Heart left ventricle (tissue), 16 donors: ENCODE measurements around the gene UVSSA. TPM values are rescaled to one million over a fixed set of nuclear protein-coding genes. Genes with fewer than 3 reads are reported as not detected.

Experiments
- ATAC-seq, 4 donors: fragments of 200-7000 bp; cut with Tn5 transposase; one replicate each; pipeline ENCODE4 v1.9.1; 2020 to 2022; ENCODE audit warnings: moderate library complexity in 4 of 4, mild to moderate bottlenecking in 3 of 4, moderate number of reproducible peaks in 1 of 4
- DNase-seq, 5 donors: peaks; one replicate each; pipeline ENCODE4 v3.0.0-alpha.2; 2020
- H3K27ac ChIP-seq, 12 donors: fragments of 200-600 bp; sonication (generic) in 4 of 12; one replicate each; pipeline versions ENCODE4 v1.5.0 to v1.8.0; 2016 to 2022; ENCODE audit warnings: mild to moderate bottlenecking in 2 of 12
- H3K27me3 ChIP-seq, 9 donors: fragments of 200-600 bp; sonication (generic) in 2 of 9; one replicate each; pipeline versions ENCODE4 v1.5.1 to v1.8.0; 2016 to 2022; ENCODE audit warnings: mild to moderate bottlenecking in 3 of 9
- H3K36me3 ChIP-seq, 9 donors: fragments of 200-600 bp; sonication (generic) in 2 of 9; one replicate each; pipeline versions ENCODE4 v1.5.0 to v1.8.0; 2018 to 2022; ENCODE audit warnings: mild to moderate bottlenecking in 2 of 9
- H3K4me1 ChIP-seq, 12 donors: fragments of 200-600 bp; sonication (generic) in 4 of 12; one replicate each; pipeline versions ENCODE4 v1.5.0 to v1.8.0; 2016 to 2022; ENCODE audit warnings: mild to moderate bottlenecking in 3 of 12
- H3K4me3 ChIP-seq, 12 donors: fragments of 200-600 bp; sonication (generic) in 4 of 12; one replicate each; pipeline versions ENCODE4 v1.5.0 to v1.8.0; 2017 to 2022; ENCODE audit warnings: mild to moderate bottlenecking in 9 of 12, moderate library complexity in 4 of 12
- H3K9me3 ChIP-seq, 12 donors: fragments of 200-600 bp; sonication (generic) in 4 of 12; one replicate each; pipeline versions ENCODE4 v1.5.0 to v1.8.0; 2016 to 2022; ENCODE audit warnings: mild to moderate bottlenecking in 1 of 12
- CTCF ChIP-seq, 12 donors: fragments of 200-600 bp; sonication (generic) in 4 of 12; IDR thresholded peaks; one replicate each; pipeline versions ENCODE4 v1.5.0 to v1.8.0; 2018 to 2022; ENCODE audit warnings: antibody characterized with exemption in 12 of 12, mild to moderate bottlenecking in 5 of 12
- POLR2A ChIP-seq, 2 donors: fragments of 450-650 bp; IDR thresholded peaks; one replicate each; pipeline ENCODE4 v1.6.1; 2017; ENCODE audit warnings: antibody characterized with exemption in 2 of 2, mild to moderate bottlenecking in 2 of 2, moderate library complexity in 2 of 2
- WGBS, 4 donors: extraction: QIAGEN DNeasy Blood & Tissue Kit in 2 of 4; methylation state at CpG; one replicate each; pipeline versions ENCODE4 v1.1.5 to v1.1.7; 2013 to 2018; 5-methylcytosine and 5-hydroxymethylcytosine counted together
- intact Hi-C, 10 donors: fragments of 100-400 bp; cut with DNase I; formaldehyde crosslinking; loops; one replicate each; pipeline versions ENCODE4 v1.11.1 to v1.14.2; 2022
- polyA plus RNA-seq, 2 donors: library from polyadenylated mRNA; stranded (reverse); fragments of 200-250 nt; gene quantifications; one replicate each; pipeline ENCODE4 v1.2.3, GENCODE V29; 2013
- total RNA-seq, 9 donors: library from RNA; depleted of rRNA in 2 of 9; stranded (reverse); fragments of >200 nt in 2 of 9; fragmentation: NEBNext Ultra II Directional in 3 of 9; extraction: Animal tissue kit (Norgen Biotek cat#: 25700) in 3 of 9; gene quantifications; one replicate each; pipeline versions ENCODE4 v1.1.0 to v1.2.4, GENCODE V29; 2016 to 2023
- donor health status: ischemic (EF 13 %, LVEDD 7.1; RV severe dilation, severe dysfunction).
- donor health status: healthy with polysubstance abuse.
- donor health status: DM: no; HTN: yes; CAD: no.
- donor health status: DM: no; HTN: no; CAD: no.
- donor health status: ischemic (EF 25% LVEDD 6.9; RV normal size, moderate dysfunction).
- donor health status: ischemic (EF 25% LVEDD 5.7; RV mildly dilated, moderate dysfunction).
- donor health status: healthy.
- donor health status: DM: yes; HTN: yes; CAD: no.
- donor health status: ischemic (EF 35%, LVEDD 5.7; RV mildly dilated, moderate dysfunction).
- donor health status: nonischemic (EF 11% LVEDD 7.7; RV severe dilation, severe dysfunction).
- donor health status: DM: yes; HTN: yes; CAD: no.
- donor health status: PGD.
- donor health status: ischemic (EF 29% LVEDD 5.4; RV normal size, mild dysfunction).
- donor health status: nonischemic (EF 23%, LVEDD 6.1; RV moderate dilation, normal function).

Gene UVSSA
- total and polyA plus RNA-seq, 11 donors: 4.7 to 14.2 (median 6.7) TPM

GRCh38 chr4:1310031-1310795, 36.8 kb upstream of the UVSSA start:
- TF ChIP-seq CTCF (IDR thresholded peaks at IDR 0.05): no peak
- no peak for TF ChIP-seq POLR2A (IDR thresholded peaks at IDR 0.05)
- H3K4me3 ChIP-seq: peak overlapping the region in 11 of 12 donors; percentile 17 to 60 (median 46)
- 70 to 76% (median 75%) methylated on average over 32 of the region's 32 CpGs for WGBS, 4 donors

GRCh38 chr4:1310796-1311631, 36.0 kb upstream of the UVSSA start:
- Histone ChIP-seq H3K9me3 (no peaks in the 10 kb centered on the region), H3K27me3 (no peaks in the 10 kb centered on the region), H3K36me3 (peaks cover 4 to 43% (median 40%) of the 10 kb centered on the region in 9 donors), H3K27ac (no peak overlapping the region), H3K4me1 (peaks cover 0 to 41% (median 34%) of the 10 kb centered on the region in 12 donors), H3K4me3 (no peak overlapping the region)
- ATAC-seq (no peak), DNase-seq (peak in 3 of 5 donors; percentile 6 to 57 (median 33))
- intact Hi-C loops: no loop called here
- TF ChIP-seq CTCF (IDR thresholded peaks at IDR 0.05) (no peak), POLR2A (IDR thresholded peaks at IDR 0.05) (no peak)
- WGBS, 4 donors: 70 to 78% (median 76%) methylated on average over 48 to 49 of the region's 49 CpGs

More at GRCh38 chr4:1310031-1310795, 36.8 kb upstream of the UVSSA start:
- DNase-seq (peak in 2 of 5 donors; percentile 14 to 44), ATAC-seq (no peak)
- Histone ChIP-seq H3K4me1 (peaks cover 0 to 41% (median 35%) of the 10 kb centered on the region in 12 donors), H3K36me3 (peaks cover 4 to 43% (median 38%) of the 10 kb centered on the region in 9 donors), H3K27ac (peak overlapping the region in 7 of 12 donors; percentile 7 to 78 (median 59)), H3K27me3 (no peaks in the 10 kb centered on the region), H3K9me3 (no peaks in the 10 kb centered on the region)
- intact Hi-C loops: no loop called here

GRCh38 chr4:1312821-1313640, 34.0 kb upstream of the UVSSA start:
- Histone ChIP-seq H3K9me3 (no peaks in the 10 kb centered on the region), H3K27ac (no peak overlapping the region), H3K4me1 (peaks cover 0 to 41% (median 33%) of the 10 kb centered on the region in 12 donors), H3K4me3 (no peak overlapping the region), H3K36me3 (peaks cover 4 to 58% (median 55%) of the 10 kb centered on the region in 9 donors), H3K27me3 (no peaks in the 10 kb centered on the region)
- 93 to 97% (median 95%) methylated on average over 20 of the region's 20 CpGs for WGBS, 4 donors
- TF ChIP-seq CTCF (IDR thresholded peaks at IDR 0.05) (no peak), POLR2A (IDR thresholded peaks at IDR 0.05) (no peak)
- intact Hi-C loops: no loop called here
- DNase-seq (peak in 2 of 5 donors; percentile 19 to 52), ATAC-seq (no peak)
